GM23248 (cell line): Measurements from ENCODE around the gene ADAMTS5.

Experiments
- EZH2 ChIP-seq: fragments of 200-600 bp; sonication (generic); IDR thresholded peaks from 2 replicates; pipeline ENCODE4 v1.6.1; 2018; ENCODE audit warnings: antibody characterized with exemption, mild to moderate bottlenecking; ENCODE audit not compliant: insufficient read depth, poor library complexity, severe bottlenecking
- EZH2phosphoT487 ChIP-seq: fragments of 200-600 bp; sonication (generic); IDR thresholded peaks from 2 replicates; pipeline ENCODE4 v1.6.1; 2018; ENCODE audit warnings: antibody characterized with exemption, moderate library complexity, mild to moderate bottlenecking, low read depth; ENCODE audit not compliant: insufficient read depth

- no peak for TF ChIP-seq EZH2
- no peak for TF ChIP-seq EZH2phosphoT487
Observed at GRCh38 chr21:26945916-26946675, 20.8 kb downstream of the ADAMTS5 start.
